Caco-2 (cell line): ENCODE measurements around the gene ADGRG1. TPM values are rescaled to one million over a fixed set of nuclear protein-coding genes. Genes with fewer than 3 reads are reported as not detected.

ENCODE experiments used
- BruUV-seq: library from RNA; stranded (reverse); fragments of 400-500 nt; replicated peaks from 2 replicates; lab custom pipeline; 2021; lab: Mats Ljungman, UMichigan
- CTCF ChIA-PET: fragments of 300-600 bp; sonication (Branson Sonifier 250); formaldehyde crosslinking; loops from one replicate; lab custom pipeline; 2022; ENCODE audit warnings: antibody characterized with exemption; lab: Charles Lee
- POLR2A ChIA-PET: fragments of 300-600 bp; sonication (Branson Sonifier 250); formaldehyde crosslinking; loops from one replicate; lab custom pipeline; 2022; ENCODE audit warnings: antibody characterized with exemption; lab: Charles Lee
- DNase-seq, 2 experiments: peaks; one replicate each; pipeline versions ENCODE4 v3.0.0 to v3.0.0-alpha.2; 2020 to 2022
- H3K27me3 ChIP-seq: replicated peaks from 2 replicates; pipeline ENCODE4 v1.6.0; 2011; ENCODE audit warnings: low read length; ENCODE audit not compliant: control insufficient read depth, insufficient read depth
- H3K36me3 ChIP-seq: 2 replicates; pipeline ENCODE4 v1.5.1; 2011; ENCODE audit warnings: low read length; ENCODE audit not compliant: control insufficient read depth, insufficient read depth
- H3K4me1 ChIP-seq: fragments of 250-450 bp; sonication (Bioruptor Pico); 2 replicates; pipeline ENCODE4 v1.5.1; 2020; ENCODE audit warnings: mild to moderate bottlenecking
- H3K4me3 ChIP-seq: 2 replicates; pipeline ENCODE4 v1.5.1; 2011; ENCODE audit warnings: low read depth, mild to moderate bottlenecking, control low read depth, low read length
- H3K9me3 ChIP-seq: fragments of 250-450 bp; sonication (Bioruptor Pico); 2 replicates; pipeline ENCODE4 v1.5.1; 2020; ENCODE audit warnings: mild to moderate bottlenecking, moderate library complexity
- H3K27ac Mint-ChIP-seq: one replicate; pipeline ENCODE4 v1.8.0; 2022; ENCODE audit warnings: mixed read lengths; ENCODE audit not compliant: unreplicated experiment
- H3K27me3 Mint-ChIP-seq: one replicate; pipeline ENCODE4 v1.8.0; 2022; ENCODE audit warnings: mixed read lengths; ENCODE audit not compliant: insufficient read depth, unreplicated experiment
- H3K36me3 Mint-ChIP-seq: one replicate; pipeline ENCODE4 v1.8.0; 2022; ENCODE audit warnings: mild to moderate bottlenecking, mixed read lengths; ENCODE audit not compliant: insufficient read depth, unreplicated experiment
- H3K4me1 Mint-ChIP-seq: one replicate; pipeline ENCODE4 v1.8.0; 2022; ENCODE audit warnings: low read depth, mixed read lengths; ENCODE audit not compliant: unreplicated experiment
- H3K4me3 Mint-ChIP-seq: one replicate; pipeline ENCODE4 v1.8.0; 2022; ENCODE audit warnings: mild to moderate bottlenecking, moderate library complexity, mixed read lengths; ENCODE audit not compliant: unreplicated experiment
- H3K9me3 Mint-ChIP-seq: one replicate; pipeline ENCODE4 v1.8.0; 2022; ENCODE audit warnings: mixed read lengths; ENCODE audit not compliant: unreplicated experiment
- CTCF ChIP-seq, 2 experiments: fragments of 200-600 bp in 1 of 2; IDR thresholded peaks; 1 replicate in 1 of 2; 2 replicates in 1 of 2; pipeline versions ENCODE4 v1.5.1 to v1.8.0; 2011 to 2022; ENCODE audit warnings: antibody characterized with exemption in 1 of 2, control low read depth in 1 of 2, inconsistent platforms in 1 of 2, low read depth in 1 of 2, low read length in 1 of 2, mild to moderate bottlenecking in 1 of 2, moderate library complexity in 1 of 2; ENCODE audit not compliant: insufficient read depth in 1 of 2, severe bottlenecking in 1 of 2, unreplicated experiment in 1 of 2
- intact Hi-C: fragments of 100-400 bp; cut with micrococcal nuclease; formaldehyde crosslinking; loops from one replicate; pipeline ENCODE4 v1.10.0; 2022; ENCODE audit not compliant: unreplicated experiment
- total RNA-seq: library from RNA; stranded (reverse); gene quantifications from 2 replicates; pipeline ENCODE4 v1.2.3, GENCODE V29; 2022

Gene ADGRG1
- total RNA-seq, 1 experiment from 2014 or later = 195 TPM

- H3K36me3 Mint-ChIP-seq = no peaks in the 10 kb centered on the region
- no peak overlapping the region for H3K4me3 ChIP-seq
- no TSS peak for BruUV-seq
- intact Hi-C loops = no loop called here
- no peaks in the 10 kb centered on the region for H3K9me3 ChIP-seq
- H3K4me1 ChIP-seq = peaks cover 10% of the 10 kb centered on the region
- H3K4me3 Mint-ChIP-seq = no peak overlapping the region
- DNase-seq = no peak
- H3K27me3 Mint-ChIP-seq = no peaks in the 10 kb centered on the region
- no peak for TF ChIP-seq CTCF (IDR thresholded peaks at IDR 0.05; ENCODE audit: insufficient read depth in 1 of 2, low read depth in 1 of 2, low read length in 1 of 2, severe bottlenecking in 1 of 2, unreplicated experiment in 1 of 2)
- peaks cover 11% of the 10 kb centered on the region for H3K9me3 Mint-ChIP-seq
- no peak overlapping the region for H3K27ac Mint-ChIP-seq
- CTCF ChIA-PET = interaction anchor here (0.6 kb wide), 1 partner anchor 87 kb away, joined by 4 read pairs; no protein-coding TSS in a partner anchor
- POLR2A ChIA-PET = no interaction called here
- H3K27me3 ChIP-seq = no peaks in the 10 kb centered on the region
- peaks cover 8% of the 10 kb centered on the region for H3K4me1 Mint-ChIP-seq
- H3K36me3 ChIP-seq = no peaks in the 10 kb centered on the region
Measured at GRCh38 chr16:57588831-57589230, 39.6 kb upstream of the ADGRG1 start.

GRCh38 chr16:57589374-57589773, 39.1 kb upstream of the ADGRG1 start:
- Mint-ChIP-seq H3K9me3 (peaks cover 11% of the 10 kb centered on the region), H3K4me3 (no peak overlapping the region), H3K4me1 (peaks cover 8% of the 10 kb centered on the region), H3K27me3 (no peaks in the 10 kb centered on the region), H3K36me3 (no peaks in the 10 kb centered on the region), H3K27ac (no peak overlapping the region)
- DNase-seq = no peak
- intact Hi-C loops = no loop called here
- Histone ChIP-seq H3K4me1 (peaks cover 10% of the 10 kb centered on the region), H3K36me3 (no peaks in the 10 kb centered on the region), H3K4me3 (no peak overlapping the region), H3K9me3 (no peaks in the 10 kb centered on the region), H3K27me3 (no peaks in the 10 kb centered on the region)
- ChIA-PET CTCF (interaction anchor here (0.6 to 0.7 kb wide), 2 partner anchors 70 to 88 kb away, joined by 4 read pairs; no protein-coding TSS in a partner anchor), POLR2A (no interaction called here)
- BruUV-seq = no TSS peak
- no peak for TF ChIP-seq CTCF (IDR thresholded peaks at IDR 0.05; ENCODE audit: insufficient read depth in 1 of 2, low read depth in 1 of 2, low read length in 1 of 2, severe bottlenecking in 1 of 2, unreplicated experiment in 1 of 2)

GRCh38 chr16:57590654-57591085, 37.8 kb upstream of the ADGRG1 start:
- Histone ChIP-seq H3K36me3 (no peaks in the 10 kb centered on the region), H3K4me1 (peaks cover 10% of the 10 kb centered on the region), H3K27me3 (no peaks in the 10 kb centered on the region), H3K9me3 (no peaks in the 10 kb centered on the region), H3K4me3 (no peak overlapping the region)
- no peak overlapping the region for H3K4me3 Mint-ChIP-seq
- no TSS peak for BruUV-seq
- DNase-seq = no peak
- ChIA-PET CTCF (interaction anchor here (0.5 to 1.9 kb wide), 24 partner anchors 9 to 273 kb away, joined by 3 to 26 read pairs (median 5); partner anchors contain the start of gene KATNB1), POLR2A (no interaction called here)
- no peaks in the 10 kb centered on the region for H3K36me3 Mint-ChIP-seq
- intact Hi-C loops = loop anchor here (1.0 to 10.0 kb wide), 5 partner anchors 14 to 274 kb away; partner anchors contain the start of gene KATNB1
- peak overlapping the region; percentile 29 for H3K27ac Mint-ChIP-seq
- H3K4me1 Mint-ChIP-seq = peaks cover 8% of the 10 kb centered on the region
- no peak for TF ChIP-seq CTCF (IDR thresholded peaks at IDR 0.05; ENCODE audit: insufficient read depth in 1 of 2, low read depth in 1 of 2, low read length in 1 of 2, severe bottlenecking in 1 of 2, unreplicated experiment in 1 of 2)
- H3K27me3 Mint-ChIP-seq = no peaks in the 10 kb centered on the region
- peaks cover 11% of the 10 kb centered on the region for H3K9me3 Mint-ChIP-seq
